Muscle of back (tissue), 11 donors: ENCODE results near the gene CLEC14A. TPM values are rescaled to one million over a fixed set of nuclear protein-coding genes. Genes with fewer than 3 reads are reported as not detected.

Source experiments
- DNase-seq, 3 donors: peaks; one replicate each; pipeline versions ENCODE4 v3.0.0 to v3.0.0-alpha.2; 2013
- polyA plus RNA-seq, 10 donors: library from polyadenylated mRNA; unstranded; fragments of 120-200 nt; gene quantifications; one replicate each; pipeline ENCODE4 v1.2.1, GENCODE V29; 2013; ENCODE audit not compliant: insufficient read length in 10 of 10

CLEC14A gene
- polyA plus RNA-seq, 10 donors: 19.8 to 31.2 (median 24.9) TPM

DNA sequence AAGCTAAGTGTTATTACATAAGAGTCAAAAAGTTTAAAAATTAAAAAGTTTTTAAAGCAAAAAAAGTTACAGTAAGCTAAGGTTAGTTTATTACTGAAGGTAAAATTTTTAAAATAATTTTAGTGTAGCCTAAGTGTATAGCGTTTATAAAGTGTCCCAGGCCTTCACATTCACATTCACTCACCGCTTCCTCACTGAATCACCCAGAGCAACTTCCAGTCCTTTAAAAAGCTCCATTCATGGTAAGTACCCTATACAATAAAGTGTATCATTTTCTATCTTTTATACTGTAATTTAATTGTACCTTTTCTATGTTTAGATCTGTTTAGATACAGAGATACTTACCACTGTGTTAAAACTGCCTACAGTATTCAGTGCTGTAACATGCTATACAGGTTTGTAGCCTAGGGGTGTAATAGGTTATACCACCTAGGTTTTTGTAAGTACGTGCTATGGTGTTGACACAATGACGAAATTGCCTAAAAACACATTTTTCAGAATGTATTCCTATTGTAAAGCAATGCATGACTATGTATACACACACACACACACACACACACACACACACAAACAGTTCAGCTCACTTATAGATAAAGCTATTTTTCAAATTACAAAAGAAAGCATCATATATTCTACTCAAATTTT lies 3.7 kb downstream of the CLEC14A start:
- no peak for DNase-seq

GRCh38 chr14:38250331-38250730 lies 5.6 kb downstream of the CLEC14A start:
- DNase-seq: no peak

DNA sequence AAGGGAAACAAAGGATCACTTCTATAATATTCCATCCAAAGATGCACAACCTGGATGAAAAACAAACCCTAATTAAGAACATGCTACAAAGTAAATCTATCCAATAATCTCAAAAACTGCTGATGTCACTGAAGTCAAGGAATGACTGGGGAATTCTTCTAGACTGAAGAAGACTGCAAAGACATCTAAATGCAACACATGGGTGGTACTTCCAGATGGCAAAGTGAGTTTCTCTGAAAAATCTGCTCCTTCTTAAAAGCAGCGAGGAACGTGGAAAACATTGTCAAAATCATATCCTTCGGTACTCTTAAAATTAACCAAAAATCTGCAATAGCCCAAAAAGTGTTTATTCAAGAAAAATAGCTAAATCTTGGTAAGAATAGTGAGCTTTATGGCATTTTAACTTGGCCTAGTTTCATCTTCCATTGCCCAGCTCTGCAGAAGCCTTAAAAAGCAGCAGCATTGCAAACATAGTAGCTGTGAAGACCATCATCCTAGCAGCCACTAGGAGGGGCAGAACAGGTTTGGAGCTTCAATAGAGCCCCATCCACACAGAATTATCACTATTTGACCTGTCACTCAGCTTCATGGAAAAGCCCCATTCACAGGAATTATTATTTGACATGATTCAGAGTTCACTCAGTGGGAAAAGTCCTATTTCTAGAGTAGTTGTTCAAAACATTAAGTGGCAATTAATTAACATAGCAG lies 7.4 kb downstream of the CLEC14A start:
- DNase-seq: no peak

DNA sequence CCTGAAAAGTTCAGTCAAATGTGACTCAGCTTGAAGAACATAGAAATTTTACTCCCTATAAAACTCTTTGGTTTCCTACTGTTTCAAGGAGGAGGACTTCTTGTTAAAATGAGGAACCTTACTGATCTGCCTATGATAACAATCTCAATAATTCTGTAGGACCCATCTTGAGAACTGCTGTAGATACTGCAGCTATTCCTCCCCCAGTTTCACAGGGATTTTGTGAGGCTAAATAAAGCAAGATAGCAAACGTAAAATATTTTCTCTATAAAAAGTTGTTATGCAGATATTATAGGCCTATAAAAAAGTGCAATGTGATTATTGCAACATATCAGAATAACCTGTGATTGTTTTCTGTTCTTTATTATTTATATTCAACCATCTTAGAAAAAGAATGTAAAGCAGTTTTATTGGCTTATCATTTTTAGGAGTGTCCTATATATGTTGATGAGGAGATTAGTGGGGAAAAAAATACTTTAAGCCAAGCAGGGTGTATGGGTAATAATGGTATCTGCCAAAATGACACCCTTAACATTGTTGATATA lies 12.1 kb downstream of the CLEC14A start:
- DNase-seq: no peak

DNA sequence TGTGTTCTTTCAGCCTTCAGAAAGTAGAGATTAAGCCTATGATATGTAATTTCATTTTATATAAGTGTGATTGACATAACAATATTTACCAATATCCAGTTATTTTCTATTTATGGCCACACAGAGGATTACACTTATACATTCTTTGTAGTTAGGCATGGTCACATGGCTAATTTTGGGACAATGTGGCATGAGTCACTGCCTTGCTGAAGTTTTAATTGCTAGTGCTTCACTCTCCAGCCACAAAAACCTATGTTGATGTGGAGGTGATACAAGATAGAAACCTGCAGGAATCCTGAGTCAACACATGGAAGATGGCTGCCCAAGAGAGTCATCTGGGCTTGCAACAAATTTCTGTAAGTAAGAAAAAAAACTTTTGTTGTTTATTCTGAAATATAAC lies 17.0 kb downstream of the CLEC14A start:
- DNase-seq: no peak

DNA sequence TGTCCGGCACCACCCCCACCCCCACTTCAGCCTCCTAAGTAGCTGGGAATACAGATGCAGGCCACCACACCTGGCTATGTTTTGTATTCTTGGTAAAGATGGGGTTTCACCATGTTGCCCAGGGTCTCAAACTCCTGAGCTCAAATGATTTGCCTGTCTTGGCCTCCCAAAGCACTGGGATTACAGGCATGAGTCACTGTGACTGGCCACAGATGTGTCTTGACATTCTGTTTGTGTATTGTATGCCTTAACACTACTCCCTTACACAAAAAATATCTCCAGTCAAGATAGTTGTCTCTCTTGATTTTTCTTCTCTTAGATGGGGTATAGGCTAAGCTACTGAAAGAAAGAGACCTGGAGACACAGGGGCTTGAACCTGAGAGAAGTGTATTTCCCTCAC lies 17.6 kb downstream of the CLEC14A start:
- DNase-seq: no peak

DNA sequence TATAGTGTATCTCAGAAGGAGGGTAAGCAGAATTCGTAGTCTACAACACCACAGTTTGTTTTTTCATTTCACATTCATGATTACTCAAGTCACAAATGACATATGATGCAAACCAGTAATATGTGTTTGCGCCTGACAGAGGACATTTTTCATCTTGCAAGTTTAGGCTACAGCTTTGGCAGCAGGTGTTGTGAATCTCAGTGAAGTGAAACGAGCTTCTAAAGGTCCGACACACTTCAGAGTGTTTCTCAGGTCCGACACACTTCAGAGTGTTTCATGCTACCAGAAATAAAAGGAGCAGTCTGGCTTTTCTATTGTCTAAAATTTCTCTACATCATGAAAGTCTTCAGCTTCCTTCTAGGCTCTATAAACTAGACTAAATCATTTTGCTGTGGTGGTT lies 22.7 kb downstream of the CLEC14A start:
- no peak for DNase-seq

- DNase-seq: no peak
Measured at GRCh38 chr14:38226366-38226765, 29.5 kb downstream of the CLEC14A start.

DNA sequence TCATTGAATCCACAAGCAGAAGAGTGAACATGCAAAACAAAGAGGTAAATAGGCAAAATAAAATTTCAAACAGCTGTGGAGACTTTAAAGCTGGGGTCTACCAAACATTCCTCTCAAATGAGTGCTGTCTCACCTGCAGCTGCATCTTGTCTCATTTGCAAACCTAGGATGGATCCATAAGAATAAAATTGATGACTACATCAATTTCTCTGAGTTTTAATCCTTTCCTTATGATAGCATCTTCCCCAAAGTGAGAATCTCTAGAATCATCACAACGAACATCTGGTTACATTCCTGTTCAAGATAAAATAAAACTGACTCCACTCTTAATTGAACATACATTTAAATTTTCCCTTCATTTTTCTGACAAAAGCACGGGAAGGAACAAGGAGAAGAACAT lies 29.9 kb downstream of the CLEC14A start:
- DNase-seq: no peak

- peak in 1 of 3 donors; percentile 29 for DNase-seq
Measured at GRCh38 chr14:38224338-38224737, 31.6 kb downstream of the CLEC14A start.

GRCh38 chr14:38221077-38221476 lies 34.8 kb downstream of the CLEC14A start:
- no peak for DNase-seq

- DNase-seq: no peak
Measured at GRCh38 chr14:38217553-38217952, 38.3 kb downstream of the CLEC14A start.

DNA sequence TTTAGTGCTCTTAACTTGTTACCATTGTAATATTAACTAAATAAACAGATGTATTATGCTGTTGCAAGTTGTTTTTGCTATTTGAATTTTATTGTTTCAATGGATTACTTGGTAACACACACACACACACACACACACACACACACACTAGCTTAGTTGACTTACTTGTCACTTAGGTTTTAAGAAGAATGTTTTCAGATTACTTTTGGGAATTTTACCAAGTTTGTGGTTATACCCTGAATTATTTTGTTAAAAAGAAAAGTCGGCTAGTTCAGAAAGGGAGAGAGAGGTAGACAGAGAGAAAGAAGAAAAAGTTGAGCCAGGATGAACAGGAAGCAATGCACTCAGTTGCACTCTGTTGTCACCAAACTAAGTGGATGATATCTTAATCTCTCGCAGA lies 42.9 kb downstream of the CLEC14A start:
- DNase-seq: peak in 2 of 3 donors; percentile 7 to 23

DNA sequence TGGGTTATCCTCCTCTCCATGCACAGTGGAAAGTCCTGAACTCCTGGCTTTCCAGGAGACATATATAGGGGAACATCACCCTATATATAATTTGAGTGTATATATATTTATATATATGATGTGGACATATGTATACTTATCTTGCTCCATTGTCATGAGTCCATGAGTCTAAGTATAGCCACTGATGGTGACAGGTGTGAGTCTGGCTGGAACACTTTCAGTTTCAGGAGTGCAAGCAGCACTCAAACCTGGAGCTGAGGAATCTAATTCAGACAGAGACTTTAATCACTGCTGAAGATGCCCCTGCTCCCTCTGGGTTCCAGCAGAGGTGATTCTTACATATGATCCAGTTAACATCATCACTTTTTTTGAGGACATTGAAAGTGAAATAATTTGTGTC lies 43.8 kb downstream of the CLEC14A start:
- no peak for DNase-seq

GRCh38 chr14:38211255-38211735 lies 44.6 kb downstream of the CLEC14A start:
- DNase-seq: no peak

GRCh38 chr14:38210587-38211216 lies 45.2 kb downstream of the CLEC14A start:
- peak in 1 of 3 donors; percentile 45 for DNase-seq

DNA sequence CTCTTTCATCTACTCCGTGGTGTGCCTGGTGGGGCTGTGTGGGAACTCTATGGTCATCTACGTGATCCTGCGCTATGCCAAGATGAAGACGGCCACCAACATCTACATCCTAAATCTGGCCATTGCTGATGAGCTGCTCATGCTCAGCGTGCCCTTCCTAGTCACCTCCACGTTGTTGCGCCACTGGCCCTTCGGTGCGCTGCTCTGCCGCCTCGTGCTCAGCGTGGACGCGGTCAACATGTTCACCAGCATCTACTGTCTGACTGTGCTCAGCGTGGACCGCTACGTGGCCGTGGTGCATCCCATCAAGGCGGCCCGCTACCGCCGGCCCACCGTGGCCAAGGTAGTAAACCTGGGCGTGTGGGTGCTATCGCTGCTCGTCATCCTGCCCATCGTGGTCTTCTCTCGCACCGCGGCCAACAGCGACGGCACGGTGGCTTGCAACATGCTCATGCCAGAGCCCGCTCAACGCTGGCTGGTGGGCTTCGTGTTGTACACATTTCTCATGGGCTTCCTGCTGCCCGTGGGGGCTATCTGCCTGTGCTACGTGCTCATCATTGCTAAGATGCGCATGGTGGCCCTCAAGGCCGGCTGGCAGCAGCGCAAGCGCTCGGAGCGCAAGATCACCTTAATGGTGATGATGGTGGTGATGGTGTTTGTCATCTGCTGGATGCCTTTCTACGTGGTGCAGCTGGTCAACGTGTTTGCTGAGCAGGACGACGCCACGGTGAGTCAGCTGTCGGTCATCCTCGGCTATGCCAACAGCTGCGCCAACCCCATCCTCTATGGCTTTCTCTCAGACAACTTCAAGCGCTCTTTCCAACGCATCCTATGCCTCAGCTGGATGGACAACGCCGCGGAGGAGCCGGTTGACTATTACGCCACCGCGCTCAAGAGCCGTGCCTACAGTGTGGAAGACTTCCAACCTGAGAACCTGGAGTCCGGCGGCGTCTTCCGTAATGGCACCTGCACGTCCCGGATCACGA lies 46.0 kb downstream of the CLEC14A start:
- DNase-seq: peak in 2 of 3 donors; percentile 28 to 31

GRCh38 chr14:38208618-38209562 lies 47.0 kb downstream of the CLEC14A start:
- peak in 2 of 3 donors; percentile 27 to 60 for DNase-seq

DNA sequence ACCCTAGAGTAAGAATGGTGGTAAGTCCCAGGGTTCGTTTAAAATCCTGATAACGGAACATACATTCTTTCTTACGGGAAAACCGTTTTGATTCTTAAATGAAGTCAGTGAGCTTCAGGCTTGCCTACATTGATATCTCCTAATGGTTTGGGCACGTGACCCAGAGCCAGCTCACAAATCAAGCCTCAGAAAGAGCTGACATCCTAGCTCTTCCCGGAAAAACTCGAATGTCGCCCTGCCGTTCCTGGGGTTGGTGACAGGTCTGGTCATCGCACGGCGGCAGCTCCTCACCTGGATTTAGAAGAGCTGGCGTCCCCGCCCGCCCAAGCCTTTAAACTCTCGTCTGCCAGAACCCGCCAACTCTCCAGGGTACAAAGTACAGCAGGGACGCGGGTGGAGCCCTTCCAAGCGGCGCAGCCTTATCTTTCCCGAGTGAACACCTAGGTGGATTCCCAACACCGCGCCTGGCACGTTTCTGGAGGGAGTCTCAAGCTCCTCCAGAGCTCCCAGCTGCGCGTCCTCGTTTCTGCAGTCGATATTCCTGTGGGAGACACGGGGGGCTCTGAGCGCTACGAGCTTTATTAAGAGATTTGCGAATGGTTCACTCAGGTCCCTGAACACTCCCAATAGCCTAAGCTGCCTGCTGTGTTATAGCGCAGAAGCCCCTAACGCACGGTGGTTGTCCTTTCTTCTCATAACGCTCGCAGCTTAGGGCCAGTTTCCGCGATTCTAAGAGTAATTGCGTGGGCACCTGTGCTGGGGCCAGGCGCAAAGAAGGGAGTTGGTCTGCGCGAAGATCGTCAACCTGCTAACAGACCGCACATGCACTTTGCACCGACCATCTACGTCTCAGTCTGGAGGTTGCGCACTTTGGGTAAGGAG lies 47.9 kb downstream of the CLEC14A start, which contains the start of gene SSTR1:
Gene SSTR1, plus strand, starts transcription at position 169 of the 882 bp plus-strand sequence. CDS start 1,486 bp downstream, outside the sequence.
- peak in 1 of 3 donors; percentile 39 for DNase-seq
